HEK293T (cell line): Measurements from ENCODE around the gene CNBD2.
"Not testable (repeated sequence)": the region's sequence is repeated elsewhere in the genome, so short reads cannot be mapped to it uniquely, and the experiment has no call there.

Experiments
- CTCF ChIA-PET: fragments of 350-600 bp; formaldehyde crosslinking; extraction: SDS; loops from one replicate; lab custom pipeline; 2021; ENCODE audit warnings: antibody characterized with exemption, inconsistent platforms; lab: Yijun Ruan, JAX
- POLR2A ChIA-PET: fragments of 350-600 bp; formaldehyde crosslinking; extraction: SDS; loops from one replicate; lab custom pipeline; 2020; ENCODE audit warnings: antibody characterized with exemption, inconsistent platforms; lab: Yijun Ruan, JAX
- DNase-seq: peaks from one replicate; pipeline ENCODE4 v3.0.0; 2012; ENCODE audit warnings: mixed read lengths; ENCODE audit errors: extremely low spot score
- ARNT ChIP-seq: fragments of 450-650 bp; IDR thresholded peaks from 2 replicates; pipeline ENCODE4 v1.6.1; 2017; ENCODE audit warnings: mild to moderate bottlenecking
- BHLHE40 ChIP-seq: fragments of 450-650 bp; IDR thresholded peaks from 2 replicates; pipeline ENCODE4 v1.6.1; 2016; ENCODE audit warnings: mild to moderate bottlenecking, moderate library complexity, borderline replicate concordance
- CTBP1 ChIP-seq: fragments of 450-650 bp; IDR thresholded peaks from 2 replicates; pipeline ENCODE4 v1.6.1; 2016; ENCODE audit warnings: borderline replicate concordance
- ELF4 ChIP-seq: fragments of 450-650 bp; IDR thresholded peaks from 2 replicates; pipeline ENCODE4 v1.6.1; 2017; ENCODE audit warnings: antibody characterized with exemption
- FOXA1 ChIP-seq: fragments of 450-650 bp; IDR thresholded peaks from 2 replicates; pipeline ENCODE4 v1.6.1; 2016; ENCODE audit warnings: mild to moderate bottlenecking
- FOXK2 ChIP-seq: fragments of 450-650 bp; IDR thresholded peaks from 2 replicates; pipeline ENCODE4 v1.6.1; 2016; ENCODE audit warnings: mild to moderate bottlenecking
- FOXM1 ChIP-seq: fragments of 450-650 bp; IDR thresholded peaks from 2 replicates; pipeline ENCODE4 v1.6.1; 2017; ENCODE audit warnings: mild to moderate bottlenecking, borderline replicate concordance
- HDGF ChIP-seq: fragments of 450-650 bp; IDR thresholded peaks from 2 replicates; pipeline ENCODE4 v1.6.1; 2017; ENCODE audit warnings: antibody characterized with exemption, borderline replicate concordance
- L3MBTL2 ChIP-seq: fragments of 450-650 bp; conservative IDR thresholded peaks from 2 replicates; pipeline ENCODE4 v1.6.1; 2016; ENCODE audit warnings: mild to moderate bottlenecking
- LEF1 ChIP-seq: fragments of 450-650 bp; IDR thresholded peaks from 2 replicates; pipeline ENCODE4 v1.6.1; 2017; ENCODE audit warnings: mild to moderate bottlenecking, borderline replicate concordance
- NFRKB ChIP-seq: fragments of 450-650 bp; IDR thresholded peaks from 2 replicates; pipeline ENCODE4 v1.6.1; 2016; ENCODE audit warnings: mild to moderate bottlenecking, moderate library complexity
- PKNOX1 ChIP-seq: fragments of 450-650 bp; IDR thresholded peaks from 2 replicates; pipeline ENCODE4 v1.6.1; 2016
- SP1 ChIP-seq: fragments of 450-650 bp; IDR thresholded peaks from 2 replicates; pipeline ENCODE4 v1.6.1; 2017
- SUZ12 ChIP-seq: fragments of 450-650 bp; IDR thresholded peaks from 2 replicates; pipeline ENCODE4 v1.6.1; 2016; ENCODE audit warnings: mild to moderate bottlenecking
- TARDBP ChIP-seq: fragments of 450-650 bp; IDR thresholded peaks from 2 replicates; pipeline ENCODE4 v1.6.1; 2016
- ZNF384 ChIP-seq: fragments of 450-650 bp; IDR thresholded peaks from 2 replicates; pipeline ENCODE4 v1.6.1; 2016

CNBD2 gene

GRCh38 chr20:36015806-36016403 lies 47.5 kb downstream of the CNBD2 start:
- TF ChIP-seq L3MBTL2 (no peak), ZNF384 (no peak), CTBP1 (no peak), LEF1 (no peak), SUZ12 (no peak), FOXK2 (no peak), PKNOX1 (no peak)
- ChIA-PET CTCF (interaction anchor here (0.8 kb wide), 1 partner anchor 23 kb away, joined by 10 read pairs; no protein-coding TSS in a partner anchor), POLR2A (no interaction called here)
- DNase-seq, result no peak

- POLR2A ChIA-PET, result no interaction called here
Observed at GRCh38 chr20:36017048-36017951, 48.9 kb downstream of the CNBD2 start.

GRCh38 chr20:36018208-36018988 lies 50.0 kb downstream of the CNBD2 start:
- ChIA-PET POLR2A (no interaction called here), CTCF (interaction anchor here (0.7 kb wide), 1 partner anchor 11 kb away, joined by 3 read pairs; no protein-coding TSS in a partner anchor)
- TF ChIP-seq HDGF (no peak), SUZ12 (no peak), TARDBP (no peak), LEF1 (no peak), ELF4 (no peak), L3MBTL2 (no peak), FOXK2 (no peak), SP1 (no peak)
- no peak for DNase-seq

More at GRCh38 chr20:36017048-36017951, 48.9 kb downstream of the CNBD2 start:
- DNase-seq, result no peak
- no peak for TF ChIP-seq HDGF
- TF ChIP-seq SUZ12, result no peak
- TF ChIP-seq TARDBP, result no peak
- no peak for TF ChIP-seq SP1
- no peak for TF ChIP-seq FOXM1
- no peak for TF ChIP-seq FOXA1
- TF ChIP-seq ARNT, result no peak
- TF ChIP-seq L3MBTL2, result no peak
- no peak for TF ChIP-seq FOXK2
- TF ChIP-seq PKNOX1, result no peak
- TF ChIP-seq CTBP1, result no peak
- no peak for TF ChIP-seq NFRKB
- no peak for TF ChIP-seq ZNF384
- TF ChIP-seq LEF1, result no peak
- no peak for TF ChIP-seq BHLHE40
- no peak for TF ChIP-seq ELF4
- CTCF ChIA-PET, result no interaction called here

GRCh38 chr20:36026131-36026530 lies 57.7 kb downstream of the CNBD2 start:
- DNase-seq, CTCF ChIA-PET, POLR2A ChIA-PET: not testable (repeated sequence)

- ChIA-PET POLR2A (no interaction called here), CTCF (no interaction called here)
- DNase-seq, result no peak
- TF ChIP-seq TARDBP (no peak), ELF4 (no peak), ARNT (no peak), HDGF (no peak), CTBP1 (no peak), FOXA1 (no peak), BHLHE40 (no peak), LEF1 (no peak), NFRKB (no peak), FOXK2 (no peak), SP1 (no peak), FOXM1 (no peak), SUZ12 (no peak), ZNF384 (no peak), L3MBTL2 (no peak)
Observed at GRCh38 chr20:36028106-36028808, 59.9 kb downstream of the CNBD2 start.

- ChIA-PET CTCF (no interaction called here), POLR2A (no interaction called here)
- no peak for DNase-seq
- TF ChIP-seq CTBP1 (no peak), SP1 (no peak), FOXK2 (no peak), ZNF384 (no peak), LEF1 (no peak), BHLHE40 (no peak), HDGF (no peak), PKNOX1 (no peak), TARDBP (no peak), SUZ12 (no peak), ELF4 (no peak), FOXM1 (no peak), ARNT (no peak)
Observed at GRCh38 chr20:36030149-36030548, 61.8 kb downstream of the CNBD2 start.
